ENCODE results near the gene UQCRHL. TPM values are rescaled to one million over a fixed set of nuclear protein-coding genes. Genes with fewer than 3 reads are reported as not detected.
A peak's percentile ranks its signal among the peaks of the same experiment; 100 is the strongest.

UQCRHL gene
- total RNA-seq, 1 experiment from 2014 or later: 2.6 TPM

DNA sequence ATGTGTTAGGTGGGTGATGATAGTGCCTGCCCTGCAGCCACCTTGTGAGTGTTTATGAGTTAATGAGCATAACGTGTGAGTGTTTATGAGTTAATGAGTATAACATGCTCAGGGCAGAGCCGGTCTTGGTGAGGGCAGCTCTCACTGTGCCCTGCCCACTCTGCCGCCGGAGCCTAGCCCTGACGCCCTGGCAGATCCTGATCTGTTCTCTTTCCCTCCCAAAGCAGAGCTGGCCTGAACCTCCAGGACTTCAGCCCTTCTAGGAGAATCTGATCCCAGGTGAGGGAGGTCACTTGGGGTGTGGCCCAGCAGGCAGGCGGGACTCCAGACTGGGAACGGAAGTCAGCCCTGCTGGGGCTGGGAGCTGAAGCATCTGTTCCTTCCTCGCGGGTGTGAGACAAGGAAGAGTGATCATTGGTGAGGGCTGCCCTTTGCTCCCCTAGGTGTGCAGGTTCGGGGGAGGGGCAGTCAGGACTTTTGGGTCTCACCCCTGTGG, 43.1 kb downstream of the UQCRHL start:
- ATAC-seq: peak; percentile 36; the same call in 1 of the 2 replicates
- no peak for DNase-seq (ENCODE audit: low read depth, low spot score)
- TF ChIP-seq POLR2AphosphoS5 (IDR thresholded peaks at IDR 0.05; ENCODE audit: low read depth, low read length) (no peak), TCF7L2 (IDR thresholded peaks at IDR 0.05; ENCODE audit: low read depth, low read length) (no peak), SIN3A (IDR thresholded peaks at IDR 0.05; ENCODE audit: borderline replicate concordance, insufficient read depth, low read depth, low read length) (no peak)
- TF ChIP-seq, protein P1, sequence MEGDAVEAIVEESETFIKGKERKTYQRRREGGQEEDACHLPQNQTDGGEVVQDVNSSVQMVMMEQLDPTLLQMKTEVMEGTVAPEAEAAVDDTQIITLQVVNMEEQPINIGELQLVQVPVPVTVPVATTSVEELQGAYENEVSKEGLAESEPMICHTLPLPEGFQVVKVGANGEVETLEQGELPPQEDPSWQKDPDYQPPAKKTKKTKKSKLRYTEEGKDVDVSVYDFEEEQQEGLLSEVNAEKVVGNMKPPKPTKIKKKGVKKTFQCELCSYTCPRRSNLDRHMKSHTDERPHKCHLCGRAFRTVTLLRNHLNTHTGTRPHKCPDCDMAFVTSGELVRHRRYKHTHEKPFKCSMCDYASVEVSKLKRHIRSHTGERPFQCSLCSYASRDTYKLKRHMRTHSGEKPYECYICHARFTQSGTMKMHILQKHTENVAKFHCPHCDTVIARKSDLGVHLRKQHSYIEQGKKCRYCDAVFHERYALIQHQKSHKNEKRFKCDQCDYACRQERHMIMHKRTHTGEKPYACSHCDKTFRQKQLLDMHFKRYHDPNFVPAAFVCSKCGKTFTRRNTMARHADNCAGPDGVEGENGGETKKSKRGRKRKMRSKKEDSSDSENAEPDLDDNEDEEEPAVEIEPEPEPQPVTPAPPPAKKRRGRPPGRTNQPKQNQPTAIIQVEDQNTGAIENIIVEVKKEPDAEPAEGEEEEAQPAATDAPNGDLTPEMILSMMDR (IDR thresholded peaks at IDR 0.05): no peak
- TF ChIP-seq, protein P2, sequence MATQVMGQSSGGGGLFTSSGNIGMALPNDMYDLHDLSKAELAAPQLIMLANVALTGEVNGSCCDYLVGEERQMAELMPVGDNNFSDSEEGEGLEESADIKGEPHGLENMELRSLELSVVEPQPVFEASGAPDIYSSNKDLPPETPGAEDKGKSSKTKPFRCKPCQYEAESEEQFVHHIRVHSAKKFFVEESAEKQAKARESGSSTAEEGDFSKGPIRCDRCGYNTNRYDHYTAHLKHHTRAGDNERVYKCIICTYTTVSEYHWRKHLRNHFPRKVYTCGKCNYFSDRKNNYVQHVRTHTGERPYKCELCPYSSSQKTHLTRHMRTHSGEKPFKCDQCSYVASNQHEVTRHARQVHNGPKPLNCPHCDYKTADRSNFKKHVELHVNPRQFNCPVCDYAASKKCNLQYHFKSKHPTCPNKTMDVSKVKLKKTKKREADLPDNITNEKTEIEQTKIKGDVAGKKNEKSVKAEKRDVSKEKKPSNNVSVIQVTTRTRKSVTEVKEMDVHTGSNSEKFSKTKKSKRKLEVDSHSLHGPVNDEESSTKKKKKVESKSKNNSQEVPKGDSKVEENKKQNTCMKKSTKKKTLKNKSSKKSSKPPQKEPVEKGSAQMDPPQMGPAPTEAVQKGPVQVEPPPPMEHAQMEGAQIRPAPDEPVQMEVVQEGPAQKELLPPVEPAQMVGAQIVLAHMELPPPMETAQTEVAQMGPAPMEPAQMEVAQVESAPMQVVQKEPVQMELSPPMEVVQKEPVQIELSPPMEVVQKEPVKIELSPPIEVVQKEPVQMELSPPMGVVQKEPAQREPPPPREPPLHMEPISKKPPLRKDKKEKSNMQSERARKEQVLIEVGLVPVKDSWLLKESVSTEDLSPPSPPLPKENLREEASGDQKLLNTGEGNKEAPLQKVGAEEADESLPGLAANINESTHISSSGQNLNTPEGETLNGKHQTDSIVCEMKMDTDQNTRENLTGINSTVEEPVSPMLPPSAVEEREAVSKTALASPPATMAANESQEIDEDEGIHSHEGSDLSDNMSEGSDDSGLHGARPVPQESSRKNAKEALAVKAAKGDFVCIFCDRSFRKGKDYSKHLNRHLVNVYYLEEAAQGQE (IDR thresholded peaks at IDR 0.05; ENCODE audit: insufficient read depth in 1 of 2, low read depth in 2 of 2, low read length in 1 of 2): no peak
- no TSS peak for BruUV-seq (replicated peaks)
- no peaks in the 10 kb centered on the region for H3K27me3 ChIP-seq (ENCODE audit: control insufficient read depth, insufficient read depth, low read length)
- POLR2A ChIA-PET: no interaction called here
- CTCF ChIA-PET: interaction anchor here (0.6 kb wide), 1 partner anchor 10 kb away, joined by 4 read pairs; no protein-coding TSS in a partner anchor
- no peaks in the 10 kb centered on the region for H3K9me3 ChIP-seq (ENCODE audit: control insufficient read depth, insufficient read depth, low read depth, low read length)
- intact Hi-C loops (cut with micrococcal nuclease; ENCODE audit: unreplicated experiment): no loop called here
- H3K36me3 ChIP-seq (ENCODE audit: control insufficient read depth, insufficient read depth, low read length): no peaks in the 10 kb centered on the region
- H3K4me1 ChIP-seq (ENCODE audit: control insufficient read depth, insufficient read depth, low read length): peaks cover 8% of the 10 kb centered on the region; the same call in 1 of the 2 replicates
- no peak overlapping the region for H3K27ac ChIP-seq (ENCODE audit: low read length)
- in situ Hi-C loops (cut with HindIII; ENCODE audit: low pct_unique_long_range_greater_than_20kb, low sequenced_read_pairs): no loop called here
- H3K4me3 ChIP-seq (ENCODE audit: low read depth in 2 of 2, low read length in 2 of 2): no peak overlapping the region

DNA sequence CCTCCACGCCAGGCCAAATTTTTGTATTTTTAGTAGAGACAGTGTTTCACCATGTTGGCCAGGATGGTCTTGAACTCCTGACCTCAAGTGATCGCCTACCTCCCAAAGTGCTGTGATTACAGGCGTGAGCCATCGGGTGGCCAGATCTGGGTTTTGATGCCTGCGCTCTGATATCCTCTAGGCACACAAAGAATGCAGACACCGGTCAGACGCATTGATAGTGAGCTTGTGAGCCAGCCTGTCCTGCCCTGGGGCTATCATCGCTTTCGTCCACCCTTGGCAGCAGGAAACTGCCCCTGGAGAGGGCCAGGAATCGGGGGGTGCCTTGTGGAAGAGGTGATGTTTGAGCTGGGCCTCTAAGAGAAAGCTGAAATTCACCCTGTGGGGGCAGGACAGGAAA, 44.9 kb downstream of the UQCRHL start:
- in situ Hi-C loops (cut with HindIII; ENCODE audit: low pct_unique_long_range_greater_than_20kb, low sequenced_read_pairs): no loop called here

More for the DNA sequence above, 44.9 kb downstream of the UQCRHL start:
- peaks cover 13% of the 10 kb centered on the region for H3K4me1 ChIP-seq (ENCODE audit: control insufficient read depth, insufficient read depth, low read length)
- POLR2A ChIA-PET: interaction anchor here (0.6 kb wide), 2 partner anchors 206 to 214 kb away, joined by 3 read pairs; no protein-coding TSS in a partner anchor
- H3K4me3 ChIP-seq (ENCODE audit: low read depth in 2 of 2, low read length in 2 of 2): no peak overlapping the region
- H3K36me3 ChIP-seq (ENCODE audit: control insufficient read depth, insufficient read depth, low read length): no peaks in the 10 kb centered on the region
- intact Hi-C loops (cut with micrococcal nuclease; ENCODE audit: unreplicated experiment): no loop called here
- CTCF ChIA-PET: interaction anchor here (0.9 kb wide), 1 partner anchor 175 kb away, joined by 4 read pairs; no protein-coding TSS in a partner anchor
- TF ChIP-seq SIN3A (IDR thresholded peaks at IDR 0.05; ENCODE audit: borderline replicate concordance, insufficient read depth, low read depth, low read length) (no peak), TCF7L2 (IDR thresholded peaks at IDR 0.05; ENCODE audit: low read depth, low read length) (no peak), POLR2AphosphoS5 (IDR thresholded peaks at IDR 0.05; ENCODE audit: low read depth, low read length) (no peak)
- TF ChIP-seq, protein P1 (IDR thresholded peaks at IDR 0.05): no peak
- TF ChIP-seq, protein P2 (IDR thresholded peaks at IDR 0.05; ENCODE audit: insufficient read depth in 1 of 2, low read depth in 2 of 2, low read length in 1 of 2): no peak
- no peak overlapping the region for H3K27ac ChIP-seq (ENCODE audit: low read length)
- no peaks in the 10 kb centered on the region for H3K27me3 ChIP-seq (ENCODE audit: control insufficient read depth, insufficient read depth, low read length)
- ATAC-seq: no peak
- DNase-seq (ENCODE audit: low read depth, low spot score): no peak
- no TSS peak for BruUV-seq (replicated peaks)
- H3K9me3 ChIP-seq (ENCODE audit: control insufficient read depth, insufficient read depth, low read depth, low read length): no peaks in the 10 kb centered on the region

Measured in Panc1 (cell line).